T-helper 9 cell (primary cell): Measurements from ENCODE around the gene INF2.
"Not testable (repeated sequence)": the region's sequence is repeated elsewhere in the genome, so short reads cannot be mapped to it uniquely, and the experiment has no call there.

Experiments
- DNase-seq: peaks from one replicate; pipeline ENCODE4 v3.0.0-alpha.2; 2020

The INF2 gene

GRCh38 chr14:104657563-104658324 is 31.7 kb upstream of the INF2 start:
- no peak for DNase-seq

- DNase-seq = no peak
These were observed 31.1 kb upstream of the INF2 start for GRCh38 chr14:104658325-104658712.

GRCh38 chr14:104659146-104659545 is 30.3 kb upstream of the INF2 start:
- no peak for DNase-seq

- no peak for DNase-seq
These were observed 29.5 kb upstream of the INF2 start for GRCh38 chr14:104659764-104660523.

GRCh38 chr14:104660597-104660996 is 28.8 kb upstream of the INF2 start:
- DNase-seq = no peak

- no peak for DNase-seq
These were observed 28.3 kb upstream of the INF2 start for GRCh38 chr14:104661086-104661485.

- not testable (repeated sequence) for DNase-seq
These were observed 27.8 kb upstream of the INF2 start for GRCh38 chr14:104661528-104662157.

DNA sequence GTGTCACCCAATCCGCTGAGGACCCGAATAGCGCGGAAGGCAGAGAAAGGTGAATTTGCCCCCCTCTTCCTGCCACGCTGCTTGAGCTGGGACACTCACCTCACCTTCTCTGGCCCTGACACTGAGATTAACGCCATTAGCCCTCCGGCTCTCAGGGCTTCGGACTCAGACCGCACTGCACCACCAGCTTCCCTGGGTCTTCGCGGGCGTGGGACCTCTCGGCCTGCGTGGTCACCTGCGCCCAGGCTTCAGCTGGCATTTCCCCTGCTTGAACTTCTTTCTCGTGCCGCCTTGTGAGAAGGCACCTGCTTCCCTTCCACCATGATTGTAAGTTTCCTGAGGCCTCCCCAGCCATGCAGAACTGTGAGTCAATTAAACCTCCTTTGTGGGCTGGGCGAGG is 26.9 kb upstream of the INF2 start:
- DNase-seq = not testable (repeated sequence)

DNA sequence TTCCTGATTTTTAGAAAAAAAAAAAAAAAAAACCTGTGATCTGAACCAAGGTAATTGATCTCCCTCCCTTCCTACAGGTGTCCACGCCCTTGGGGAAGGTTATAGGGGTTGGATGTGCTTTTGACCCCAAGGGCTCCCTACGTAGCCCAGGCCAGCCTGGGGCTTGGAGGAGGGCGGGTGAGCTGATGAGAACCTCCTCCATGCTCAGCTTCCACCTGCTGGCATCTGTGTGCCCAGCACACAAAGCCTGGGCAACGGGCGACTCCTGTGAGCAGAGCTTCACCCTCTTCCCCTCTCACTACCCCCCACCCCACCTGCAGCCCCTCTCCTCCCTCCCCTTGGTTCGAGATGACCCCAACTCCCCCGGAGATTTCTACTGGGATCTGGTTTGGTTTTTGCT is 25.3 kb upstream of the INF2 start:
- DNase-seq = no peak

- no peak for DNase-seq
These were observed 24.8 kb upstream of the INF2 start for GRCh38 chr14:104664588-104664987.

DNA sequence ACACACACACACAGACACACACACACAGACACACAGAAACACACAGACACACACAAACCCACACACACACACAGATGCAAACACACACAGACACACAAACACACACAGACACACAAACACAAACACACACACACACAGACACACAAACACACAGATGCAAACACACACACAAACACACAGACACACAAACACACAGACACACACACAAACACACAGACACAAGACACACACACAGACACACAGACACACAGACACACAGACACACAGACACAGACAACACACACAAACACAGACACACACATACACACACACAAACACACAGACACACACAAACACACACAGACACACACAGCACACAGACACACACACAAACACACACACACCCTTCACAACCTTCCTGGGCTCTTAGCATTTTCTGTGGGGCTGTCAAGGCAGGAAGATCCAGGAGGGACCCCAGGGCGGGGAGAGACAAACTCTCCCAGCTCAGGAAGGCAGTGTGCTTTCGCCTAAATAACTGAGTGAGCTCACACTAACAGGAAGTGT is 24.2 kb upstream of the INF2 start:
- no peak for DNase-seq

DNA sequence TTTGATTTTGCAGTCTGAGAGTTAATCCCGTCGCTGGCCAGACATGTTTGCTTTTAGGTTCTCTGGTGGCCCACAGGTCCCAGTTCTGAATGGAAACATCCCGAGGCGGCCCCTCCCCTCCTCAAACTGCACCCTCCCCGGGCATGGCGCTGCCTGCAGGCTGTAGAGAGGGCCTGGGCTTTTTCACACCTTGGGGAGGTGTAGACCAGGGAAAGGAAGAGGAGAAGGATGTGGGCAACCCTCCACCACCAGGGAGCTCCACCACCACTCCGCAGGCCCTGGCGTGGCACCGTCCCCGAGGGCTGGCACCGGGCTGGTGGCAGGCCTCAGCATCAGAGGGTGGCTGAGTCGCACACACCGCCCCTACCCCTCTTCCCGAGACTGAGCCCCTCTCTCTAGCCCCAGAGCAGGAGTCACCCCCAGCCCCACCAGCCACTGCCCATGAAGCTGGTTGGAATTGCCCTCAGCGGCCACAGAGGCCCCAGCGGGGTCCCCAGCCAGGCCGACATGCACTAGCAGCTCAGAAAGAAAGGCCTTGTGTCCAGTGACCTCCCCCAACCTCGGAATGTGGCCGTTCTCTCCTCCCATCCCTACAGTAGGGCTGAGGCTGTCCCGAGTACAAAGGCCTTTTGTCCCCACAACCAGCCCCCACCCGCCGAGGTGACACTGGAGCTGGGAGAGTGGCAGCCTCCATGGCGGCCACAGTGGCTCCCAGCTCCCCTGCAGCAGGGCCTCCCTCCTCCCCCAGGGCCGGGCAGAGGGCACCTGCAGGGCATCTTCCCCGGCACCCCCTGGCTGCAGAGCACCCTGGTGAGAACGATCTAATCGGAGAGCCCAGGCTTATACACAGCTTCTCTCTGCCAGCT is 23.5 kb upstream of the INF2 start:
- DNase-seq = no peak

DNA sequence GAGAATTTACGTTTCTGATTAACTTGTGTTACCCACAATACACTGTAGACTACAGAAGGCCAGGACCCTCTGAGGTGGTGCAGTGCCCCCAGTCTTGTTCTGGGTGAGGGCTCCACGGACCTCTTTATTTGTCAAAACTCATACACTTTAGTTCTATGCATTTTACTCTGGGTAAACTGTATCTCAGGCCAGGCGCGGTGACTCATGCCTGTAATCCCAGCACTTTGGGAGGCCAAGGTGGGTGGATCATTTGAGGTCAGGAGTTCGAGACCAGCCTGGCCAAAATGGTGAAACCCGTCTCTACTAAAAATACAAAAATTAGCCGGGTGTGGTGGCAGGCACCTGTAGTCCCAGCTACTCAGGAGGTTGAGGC is 22.9 kb upstream of the INF2 start:
- not testable (repeated sequence) for DNase-seq

DNA sequence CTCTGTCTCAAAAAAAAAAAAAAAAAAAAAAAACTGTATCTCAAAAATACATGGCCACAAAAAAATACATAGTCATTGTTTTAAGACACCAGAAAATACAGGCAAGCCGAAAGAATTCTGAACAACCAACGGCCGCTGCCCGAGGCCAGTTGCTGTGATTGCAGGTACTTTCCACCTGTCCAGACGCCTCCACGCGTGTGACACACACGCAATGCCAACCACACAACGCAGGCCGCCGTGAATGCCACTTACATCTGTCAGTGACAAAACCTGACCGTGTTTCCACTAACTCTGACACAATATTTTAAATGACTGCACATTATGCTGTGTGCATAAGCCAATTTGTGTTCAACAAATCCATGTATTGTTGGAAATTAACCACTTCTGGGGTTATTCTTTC is 22.4 kb upstream of the INF2 start:
- DNase-seq = no peak

- no peak for DNase-seq
These were observed 19.7 kb upstream of the INF2 start for GRCh38 chr14:104669697-104670096.

DNA sequence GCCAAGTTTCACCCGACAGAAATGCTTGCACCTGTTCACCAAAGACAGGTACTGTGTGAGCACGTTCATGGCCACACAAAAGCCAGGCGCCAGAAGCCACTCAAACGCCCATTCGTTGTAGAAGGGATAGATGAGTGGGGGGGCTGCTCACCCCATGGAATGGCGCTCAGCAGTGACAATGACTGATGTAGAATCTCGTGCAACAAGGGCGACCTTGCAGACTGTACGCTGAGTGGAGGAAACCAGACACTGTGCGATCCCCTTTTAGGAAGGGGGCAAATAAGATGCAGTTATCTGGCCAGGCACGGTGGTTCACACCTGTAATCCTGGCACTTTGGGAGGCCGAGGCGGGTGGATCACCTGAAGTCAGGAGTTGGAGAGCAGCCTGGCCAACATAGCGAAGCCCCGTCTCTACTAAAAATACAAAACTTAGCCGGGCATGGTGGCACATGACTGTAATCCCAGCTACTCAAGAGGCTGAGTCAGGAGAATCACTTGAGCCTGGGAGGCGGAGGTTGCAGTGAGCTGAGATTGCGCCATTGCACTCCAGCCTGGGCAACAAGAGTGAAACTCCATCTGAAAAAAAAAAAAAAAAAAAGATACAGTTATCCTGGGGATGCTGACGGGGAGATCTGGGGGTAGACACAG is 18.0 kb upstream of the INF2 start:
- not testable (repeated sequence) for DNase-seq

GRCh38 chr14:104672119-104672518 is 17.3 kb upstream of the INF2 start:
- not testable (repeated sequence) for DNase-seq

GRCh38 chr14:104673481-104673880 is 15.9 kb upstream of the INF2 start:
- no peak for DNase-seq

DNA sequence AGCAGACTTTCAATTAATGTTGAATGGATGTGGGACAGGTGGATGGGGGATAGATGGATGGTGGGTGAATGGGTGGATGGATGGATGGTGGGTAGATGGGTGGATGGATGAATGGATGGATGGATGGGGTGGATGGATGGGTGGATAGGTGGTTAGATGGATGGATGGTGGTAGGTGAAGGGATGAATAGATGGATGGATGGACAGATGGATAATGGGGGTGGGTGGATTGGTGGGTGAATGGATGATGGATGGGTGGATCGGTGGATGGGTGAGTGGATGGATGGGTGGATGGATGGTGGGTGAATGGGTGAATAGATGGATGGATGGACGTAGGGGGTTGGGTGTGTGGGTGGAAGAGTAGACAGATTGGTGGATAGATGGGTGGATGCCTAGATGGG is 14.0 kb upstream of the INF2 start:
- DNase-seq = no peak

- no peak for DNase-seq
These were observed 13.2 kb upstream of the INF2 start for GRCh38 chr14:104676130-104676693.

DNA sequence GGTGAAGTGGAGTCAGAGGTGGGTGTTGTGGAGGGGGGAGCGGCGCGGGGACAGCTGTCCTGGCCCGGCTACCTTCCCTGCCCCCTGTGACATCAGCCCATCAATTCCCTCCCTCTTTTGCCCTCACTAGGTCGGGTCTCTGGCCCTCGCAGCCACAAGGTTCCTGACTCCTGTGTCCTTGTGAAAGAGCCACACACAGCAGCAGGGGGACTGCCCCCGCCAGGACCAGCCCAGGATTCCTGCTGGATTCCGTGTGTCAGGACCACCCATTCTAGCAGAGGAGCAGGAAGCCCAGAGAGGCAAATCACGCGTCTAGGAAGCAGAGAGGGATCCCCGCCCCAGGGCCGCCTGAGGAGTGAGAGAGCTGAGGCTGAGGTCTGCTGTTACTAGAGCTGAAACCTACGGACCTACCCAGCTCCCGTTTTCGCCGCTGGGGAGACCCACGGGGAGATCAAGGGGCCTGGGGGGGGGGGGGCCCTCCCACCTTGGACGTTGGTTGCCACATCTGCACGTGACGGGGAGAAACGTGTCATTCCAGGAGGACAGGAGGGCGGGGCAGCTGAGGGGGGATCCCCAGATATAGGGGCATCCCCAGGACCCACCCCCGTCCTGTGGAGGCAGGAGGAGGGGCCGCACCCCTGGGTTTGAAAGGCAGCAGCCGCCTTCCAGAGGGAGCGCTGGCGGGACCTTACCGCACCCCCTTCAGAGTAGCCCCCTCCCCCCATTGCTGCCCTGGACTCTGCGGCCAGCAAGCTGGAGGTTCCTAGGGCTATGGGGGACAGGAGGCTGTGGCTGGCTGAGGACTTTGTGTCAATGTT is 12.5 kb upstream of the INF2 start:
- no peak for DNase-seq
